ENCODE data around the gene SIRT6. TPM values are rescaled to one million over a fixed set of nuclear protein-coding genes. Genes with fewer than 3 reads are reported as not detected.
"Not testable (repeated sequence)": the region's sequence is repeated elsewhere in the genome, so short reads cannot be mapped to it uniquely, and the experiment has no call there.

The SIRT6 gene
- total RNA-seq, 1 experiment from 2014 or later = 18.4 TPM

DNA sequence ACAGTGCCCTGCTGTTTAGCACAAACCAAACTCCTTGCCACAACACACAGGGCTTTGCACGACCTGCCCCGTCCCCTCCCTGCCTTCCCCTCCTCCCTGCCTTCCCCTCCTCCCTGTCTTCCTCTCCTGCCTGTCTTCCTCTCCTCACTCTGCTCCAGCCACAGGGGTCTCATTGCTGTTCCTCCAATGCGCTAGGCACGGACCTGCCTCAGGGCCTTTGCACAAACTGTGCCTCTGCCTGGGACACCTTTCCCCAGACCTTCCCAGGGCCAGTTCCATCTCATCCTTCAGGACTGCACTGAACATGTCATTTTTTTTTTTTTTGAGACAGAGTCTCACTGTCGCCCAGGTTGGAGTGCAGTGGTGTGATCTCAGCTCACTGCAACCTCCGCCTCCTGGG is 30.7 kb downstream of the SIRT6 start:
- Histone ChIP-seq H3K4me1 (replicated peaks) (no peaks in the 10 kb centered on the region), H3K27me3 (replicated peaks) (peaks cover 47% of the 10 kb centered on the region), H3K27ac (no peak overlapping the region), H3K9me3 (replicated peaks) (no peaks in the 10 kb centered on the region), H3K4me3 (no peak overlapping the region), H3K36me3 (no peaks in the 10 kb centered on the region)
- no peak for DNase-seq (ENCODE audit: low read depth in 1 of 2, low spot score in 2 of 2)

DNA sequence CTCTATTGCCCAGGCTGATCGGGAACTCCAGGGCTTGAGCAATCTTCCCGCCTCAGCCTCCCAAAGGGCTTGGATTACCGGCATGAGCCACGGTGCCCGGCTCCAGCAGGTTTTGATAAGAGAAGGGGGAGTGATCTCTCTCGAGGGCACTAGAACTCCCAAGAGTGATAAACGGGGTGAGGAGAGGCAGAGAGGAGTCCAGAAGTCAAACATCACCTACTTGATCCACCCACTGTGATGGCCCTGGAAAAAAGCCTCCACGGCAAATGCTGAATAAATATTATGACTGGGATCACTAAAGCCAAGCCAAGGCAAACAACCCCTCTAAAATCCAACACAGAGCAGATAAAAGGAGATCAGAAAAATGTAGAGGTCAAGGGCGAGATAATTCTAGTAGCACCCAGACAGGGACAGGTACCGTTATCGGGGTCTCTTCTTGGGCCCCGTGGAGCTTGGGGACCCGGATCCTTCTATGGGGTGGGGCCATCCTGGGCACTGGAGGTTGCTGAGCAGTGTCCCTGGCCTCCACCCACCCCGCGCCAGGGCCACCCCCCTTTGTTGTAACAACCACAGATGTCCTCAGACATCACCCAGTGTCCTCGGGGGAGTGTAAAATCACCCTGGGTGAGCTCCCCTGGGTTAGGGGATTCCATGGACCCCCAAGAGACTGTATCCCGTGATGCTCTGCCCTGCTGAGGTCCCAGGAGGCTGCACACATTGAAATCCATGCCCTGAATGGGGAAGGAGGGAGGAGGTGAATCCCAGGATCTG is 32.7 kb downstream of the SIRT6 start:
- H3K27me3 ChIP-seq (replicated peaks) = peaks cover 45% of the 10 kb centered on the region
- H3K4me3 ChIP-seq = no peak overlapping the region
- H3K27ac ChIP-seq = no peak overlapping the region
- DNase-seq (ENCODE audit: low read depth in 1 of 2, low spot score in 2 of 2) = no peak
- H3K9me3 ChIP-seq (replicated peaks) = no peaks in the 10 kb centered on the region
- H3K4me1 ChIP-seq (replicated peaks) = peaks cover 5% of the 10 kb centered on the region
- H3K36me3 ChIP-seq = no peaks in the 10 kb centered on the region

DNA sequence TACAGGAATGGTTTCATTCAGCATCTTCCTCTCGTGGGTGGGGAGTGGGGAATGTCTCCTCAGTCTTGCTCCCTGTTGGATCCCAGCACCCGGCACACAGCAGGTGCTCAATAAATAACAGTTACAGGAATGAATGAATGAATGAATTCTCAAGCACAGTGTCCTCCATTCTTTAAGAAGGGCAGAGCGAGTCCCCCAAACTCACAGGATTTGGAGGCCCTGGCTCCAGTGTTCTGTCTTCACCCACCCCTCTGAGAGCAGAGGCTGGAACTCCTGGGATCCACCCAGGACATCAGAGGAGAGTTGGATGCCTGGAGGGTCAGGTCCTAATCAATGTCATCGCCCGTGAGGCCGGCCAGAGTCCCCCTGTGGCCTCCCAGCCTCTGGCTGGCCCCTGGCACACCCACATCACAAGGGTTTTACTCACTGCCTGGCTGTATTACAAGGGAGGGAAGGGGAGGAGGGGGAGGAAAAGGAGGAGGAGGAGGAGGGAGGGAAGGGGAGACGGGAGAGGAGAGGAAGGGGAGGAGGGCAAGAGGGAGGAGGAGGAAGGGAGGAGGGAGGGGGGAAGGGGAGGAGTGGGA is 37.6 kb downstream of the SIRT6 start:
- Histone ChIP-seq H3K9me3 (replicated peaks) (no peaks in the 10 kb centered on the region), H3K4me3 (no peak overlapping the region), H3K36me3 (no peaks in the 10 kb centered on the region), H3K27me3 (replicated peaks) (peaks cover 11% of the 10 kb centered on the region), H3K4me1 (replicated peaks) (peaks cover 12% of the 10 kb centered on the region), H3K27ac (no peak overlapping the region)
- DNase-seq (ENCODE audit: low read depth in 1 of 2, low spot score in 2 of 2) = no peak

DNA sequence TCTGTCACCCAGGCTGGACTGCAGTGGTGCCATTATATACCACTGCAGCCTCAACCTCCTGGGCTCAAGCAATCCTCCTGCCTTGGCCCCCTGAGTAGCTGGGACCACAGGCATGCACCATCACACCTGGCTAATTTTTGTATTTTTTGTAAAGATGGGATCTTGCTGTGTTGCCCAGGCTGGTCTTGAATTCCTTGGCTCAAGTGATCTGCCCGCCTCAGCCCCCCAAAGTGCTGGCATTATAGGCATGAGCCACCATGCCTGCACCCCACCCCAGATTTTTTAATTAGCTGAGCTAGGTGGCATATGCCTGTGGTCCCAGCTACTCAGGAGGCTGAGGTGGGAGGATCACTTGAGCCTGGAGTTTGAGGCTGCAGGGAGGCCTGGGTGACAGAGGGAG is 39.4 kb downstream of the SIRT6 start:
- not testable (repeated sequence) for H3K27ac ChIP-seq; H3K9me3 ChIP-seq (replicated peaks); H3K27me3 ChIP-seq (replicated peaks); H3K36me3 ChIP-seq; DNase-seq (ENCODE audit: low read depth in 1 of 2, low spot score in 2 of 2); H3K4me3 ChIP-seq
- H3K4me1 ChIP-seq (replicated peaks) = peaks cover 12% of the 10 kb centered on the region

DNA sequence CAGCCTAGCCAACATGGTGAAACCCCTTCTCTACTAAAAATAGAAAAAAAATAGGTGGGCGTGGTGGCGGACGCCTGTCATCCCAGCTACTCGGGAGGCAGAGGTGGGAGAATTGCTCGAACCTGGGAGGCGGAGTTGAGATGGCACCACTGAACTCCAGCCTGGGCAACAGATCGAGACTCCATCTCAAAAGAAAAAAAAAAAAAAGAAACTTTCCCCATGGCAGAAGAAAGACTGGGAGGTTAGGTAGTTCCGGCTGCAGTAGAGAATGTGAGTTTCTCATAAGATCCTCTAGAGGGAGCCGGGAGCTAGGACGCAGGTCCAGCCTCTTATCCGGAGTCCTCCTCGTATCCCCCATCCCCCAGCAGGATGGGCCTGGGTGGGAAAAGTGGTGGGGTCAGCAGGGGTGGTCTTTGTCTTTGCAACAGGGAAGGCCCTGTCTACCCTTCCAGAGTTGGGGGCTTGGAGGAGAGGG is 42.1 kb downstream of the SIRT6 start:
- Histone ChIP-seq H3K36me3 (no peaks in the 10 kb centered on the region), H3K27me3 (replicated peaks) (peaks cover 4% of the 10 kb centered on the region; the same call in 1 of the 2 replicates), H3K9me3 (replicated peaks) (no peaks in the 10 kb centered on the region), H3K4me1 (replicated peaks) (peaks cover 7% of the 10 kb centered on the region), H3K27ac (no peak overlapping the region), H3K4me3 (no peak overlapping the region)
- peak in 1 of 2 experiments; percentile 44 for DNase-seq (ENCODE audit: low read depth in 1 of 2, low spot score in 2 of 2)

DNA sequence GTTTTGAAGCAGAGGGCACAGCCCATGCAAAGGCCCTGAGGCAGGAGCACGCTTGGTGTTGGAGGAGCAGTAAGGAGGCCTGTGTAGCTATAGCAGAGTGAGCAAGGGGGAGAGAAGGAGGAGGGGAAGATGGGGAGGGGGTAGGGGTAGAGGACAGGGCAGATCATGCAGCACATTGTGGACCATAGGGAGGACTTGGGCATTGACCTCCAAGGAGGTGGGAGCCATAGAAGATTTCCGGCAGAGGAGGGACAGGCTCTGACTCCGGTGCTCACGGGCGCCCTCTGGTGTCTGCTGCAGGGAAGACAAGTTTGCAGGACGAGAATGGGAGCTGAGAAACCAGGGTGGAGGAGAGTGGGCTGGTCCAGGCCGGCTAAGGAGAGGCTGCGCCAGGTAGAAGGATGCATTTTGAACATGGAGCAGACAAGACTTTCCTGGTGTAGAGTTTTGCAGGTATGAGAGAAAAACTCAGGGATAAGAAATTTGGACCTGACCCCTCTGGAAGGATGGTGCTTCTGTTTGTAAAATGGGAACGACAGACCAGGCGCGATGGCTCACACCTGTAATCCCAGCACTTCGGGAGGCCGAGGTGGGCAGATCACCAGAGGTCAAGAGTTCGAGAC is 42.6 kb downstream of the SIRT6 start:
- DNase-seq (ENCODE audit: low read depth in 1 of 2, low spot score in 2 of 2) = peak; percentile 43 to 80

DNA sequence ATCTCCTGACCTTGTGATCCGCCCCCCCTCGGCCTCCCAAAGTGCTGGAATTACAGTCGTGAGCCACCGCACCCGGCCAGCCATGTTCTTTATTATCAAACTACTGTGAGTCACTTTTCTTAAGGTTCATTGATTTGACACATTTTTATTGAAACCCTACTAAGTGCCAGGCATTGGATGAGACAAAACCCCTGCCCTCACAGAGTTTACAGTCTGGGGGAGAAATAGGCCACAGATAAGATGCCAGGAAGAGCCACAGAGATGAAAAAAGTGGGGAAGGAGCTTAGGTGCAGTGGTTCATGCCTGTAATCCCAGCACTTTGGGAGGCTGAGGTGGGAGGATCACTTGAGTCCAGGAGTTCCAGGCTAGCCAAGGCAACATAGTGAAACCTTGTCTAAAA is 43.9 kb downstream of the SIRT6 start:
- Histone ChIP-seq H3K9me3 (replicated peaks) (no peaks in the 10 kb centered on the region), H3K4me1 (replicated peaks) (peaks cover 7% of the 10 kb centered on the region), H3K27me3 (replicated peaks) (no peaks in the 10 kb centered on the region), H3K4me3 (no peak overlapping the region), H3K27ac (no peak overlapping the region), H3K36me3 (no peaks in the 10 kb centered on the region)
- DNase-seq (ENCODE audit: low read depth in 1 of 2, low spot score in 2 of 2) = no peak

More for the DNA sequence above, 42.6 kb downstream of the SIRT6 start:
- Histone ChIP-seq H3K4me1 (replicated peaks) (peaks cover 7% of the 10 kb centered on the region), H3K36me3 (no peaks in the 10 kb centered on the region), H3K9me3 (replicated peaks) (no peaks in the 10 kb centered on the region), H3K4me3 (no peak overlapping the region), H3K27me3 (replicated peaks) (peaks cover 3% of the 10 kb centered on the region; the same call in 1 of the 2 replicates), H3K27ac (no peak overlapping the region)

DNA sequence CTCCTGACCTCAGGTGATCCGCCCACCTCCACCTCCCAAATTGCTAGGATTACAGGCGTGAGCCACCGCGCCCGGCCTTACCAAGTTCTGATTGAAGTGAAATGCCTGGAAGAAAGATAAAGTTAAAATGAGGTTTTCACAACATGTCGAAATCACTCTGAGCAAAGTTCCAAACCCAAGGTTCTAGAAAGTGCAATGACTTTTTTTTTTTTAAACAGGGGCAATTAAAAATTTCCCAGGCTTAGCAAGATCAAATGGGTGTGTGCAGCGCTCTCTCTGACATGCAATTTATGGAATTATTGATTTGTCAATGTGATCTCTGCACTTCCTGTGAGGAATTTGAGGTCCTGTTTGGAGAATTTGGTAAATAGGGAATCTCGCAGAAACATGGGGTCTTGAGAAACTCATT is 45.7 kb downstream of the SIRT6 start:
- no peak for DNase-seq (ENCODE audit: low read depth in 1 of 2, low spot score in 2 of 2)
- no peak overlapping the region for H3K4me3 ChIP-seq
- no peaks in the 10 kb centered on the region for H3K27me3 ChIP-seq (replicated peaks)
- H3K9me3 ChIP-seq (replicated peaks) = no peaks in the 10 kb centered on the region
- H3K27ac ChIP-seq = no peak overlapping the region
- H3K36me3 ChIP-seq = no peaks in the 10 kb centered on the region
- H3K4me1 ChIP-seq (replicated peaks) = peaks cover 7% of the 10 kb centered on the region

DNA sequence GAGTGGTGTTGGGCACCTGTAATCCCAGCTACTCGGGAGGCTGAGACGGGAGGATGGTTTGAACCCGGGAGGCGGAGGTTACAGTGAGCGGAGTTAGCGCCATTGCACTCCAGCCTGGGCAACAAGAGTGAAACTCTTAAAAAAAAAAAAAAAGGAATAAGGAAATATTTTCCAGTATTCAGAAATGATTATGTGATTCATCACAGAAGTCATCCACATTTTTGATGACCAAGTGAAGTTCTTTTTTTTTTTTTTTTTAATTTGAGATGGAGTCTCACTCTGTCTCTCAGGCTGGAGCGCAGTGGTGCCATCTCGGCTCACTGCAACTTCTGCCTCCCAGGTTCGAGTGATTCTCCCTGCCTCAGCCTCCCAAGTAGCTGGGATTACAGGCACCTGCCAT is 47.0 kb downstream of the SIRT6 start:
- H3K4me3 ChIP-seq; H3K27ac ChIP-seq; DNase-seq (ENCODE audit: low read depth in 1 of 2, low spot score in 2 of 2); H3K36me3 ChIP-seq; H3K27me3 ChIP-seq (replicated peaks); H3K9me3 ChIP-seq (replicated peaks): not testable (repeated sequence)
- H3K4me1 ChIP-seq (replicated peaks) = peaks cover 11% of the 10 kb centered on the region

DNA sequence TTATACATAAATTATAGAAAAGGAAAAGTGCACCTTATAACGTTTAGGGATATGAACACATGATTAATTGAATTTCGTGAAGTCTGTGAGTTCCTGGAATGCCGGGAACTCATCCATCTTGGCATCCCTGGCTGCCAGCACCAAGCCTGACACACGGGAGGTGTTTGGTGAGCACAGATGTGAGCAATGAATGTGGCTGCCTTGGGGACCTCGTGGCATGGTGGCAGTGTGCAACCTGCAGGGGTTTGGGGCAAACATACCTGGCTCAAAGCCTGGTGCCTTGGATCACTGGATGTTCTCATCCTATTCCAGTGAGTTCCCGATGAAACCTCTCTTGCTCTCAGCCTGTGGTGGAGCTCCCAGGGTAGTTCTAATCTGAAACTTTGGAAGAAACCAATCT is 48.0 kb downstream of the SIRT6 start:
- Histone ChIP-seq H3K36me3 (no peaks in the 10 kb centered on the region), H3K27me3 (replicated peaks) (no peaks in the 10 kb centered on the region), H3K4me1 (replicated peaks) (peaks cover 7% of the 10 kb centered on the region), H3K4me3 (no peak overlapping the region), H3K27ac (no peak overlapping the region), H3K9me3 (replicated peaks) (no peaks in the 10 kb centered on the region)
- DNase-seq (ENCODE audit: low read depth in 1 of 2, low spot score in 2 of 2) = no peak

DNA sequence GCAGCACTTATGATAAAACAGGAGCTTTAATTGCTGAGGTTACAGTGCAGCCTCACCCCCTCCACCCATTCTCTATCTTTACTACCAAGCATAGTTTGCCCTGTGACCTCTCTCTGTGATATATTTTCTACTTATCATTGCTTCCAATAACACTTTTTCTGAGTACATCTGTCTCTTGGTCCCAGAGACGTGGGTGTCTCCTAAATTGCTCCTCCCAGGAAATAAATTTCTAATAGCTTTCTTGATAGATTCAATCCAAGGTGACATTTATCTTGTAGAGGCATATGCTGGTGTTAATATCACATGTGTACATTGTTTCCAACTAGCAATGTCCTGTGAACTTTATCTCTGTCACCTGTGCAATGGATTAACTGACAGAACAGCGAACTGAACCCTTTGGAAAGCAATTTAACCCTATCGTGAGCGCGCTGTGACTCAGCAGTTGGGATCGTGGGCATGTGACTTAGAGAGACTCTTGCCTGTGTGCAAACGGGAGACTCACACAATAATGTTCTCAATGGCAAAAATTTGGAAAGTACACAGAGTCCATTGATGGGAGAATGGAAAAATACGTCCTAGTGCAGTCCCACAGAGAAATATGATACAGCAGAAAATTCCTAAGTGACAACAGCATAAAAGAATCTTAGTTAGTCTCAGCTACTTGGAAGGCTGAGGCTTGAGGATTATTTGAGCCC is 51.5 kb downstream of the SIRT6 start:
- DNase-seq (ENCODE audit: low read depth in 1 of 2, low spot score in 2 of 2) = peak in 1 of 2 experiments; percentile 38
- H3K27me3 ChIP-seq (replicated peaks) = no peaks in the 10 kb centered on the region

DNA sequence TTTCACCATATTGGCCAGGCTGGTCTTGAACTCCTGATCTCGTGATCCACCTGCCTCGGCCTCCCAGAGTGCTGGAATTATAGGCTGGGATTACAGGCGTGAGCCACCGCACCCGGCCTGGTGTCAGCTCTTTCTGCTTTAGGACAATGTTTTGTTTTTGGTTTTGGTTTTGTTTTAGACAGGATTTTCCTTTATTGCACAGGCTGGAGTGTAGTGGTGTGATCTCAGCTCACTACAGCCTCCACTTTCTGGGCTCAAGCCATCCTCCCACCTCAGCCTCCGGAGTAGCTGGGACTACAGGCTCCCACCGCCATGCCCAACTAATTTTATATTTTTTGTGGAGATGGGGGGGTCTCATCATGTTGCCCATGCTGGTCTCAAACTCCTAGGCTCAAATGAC is 53.3 kb downstream of the SIRT6 start:
- H3K27ac ChIP-seq = not testable (repeated sequence)

More for the DNA sequence above, 51.5 kb downstream of the SIRT6 start:
- peaks cover 7% of the 10 kb centered on the region for H3K4me1 ChIP-seq (replicated peaks)
- H3K27ac ChIP-seq = peak overlapping the region; percentile 19; the same call in 1 of the 2 replicates
- no peaks in the 10 kb centered on the region for H3K36me3 ChIP-seq
- no peaks in the 10 kb centered on the region for H3K9me3 ChIP-seq (replicated peaks)
- H3K4me3 ChIP-seq = no peak overlapping the region

DNA sequence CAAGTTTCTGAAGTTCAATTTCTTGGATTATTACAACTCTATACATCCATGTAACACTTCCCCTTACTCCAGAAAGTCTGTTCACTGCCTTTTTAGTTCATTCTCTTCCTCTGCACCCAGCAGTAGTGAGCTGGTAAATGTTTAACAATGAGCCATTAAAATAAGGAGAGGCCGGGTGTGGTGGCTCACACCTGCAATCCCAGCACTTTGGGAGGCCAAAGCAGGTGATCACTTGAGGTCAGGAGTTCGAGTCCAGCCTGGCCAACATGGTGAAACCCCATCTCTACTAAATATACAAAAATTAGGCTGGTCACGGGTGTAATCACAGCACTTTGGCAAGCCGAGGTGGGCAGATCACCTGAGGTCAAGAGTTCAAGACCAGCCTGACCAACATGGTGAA is 55.0 kb downstream of the SIRT6 start:
- H3K27me3 ChIP-seq (replicated peaks); H3K4me3 ChIP-seq; H3K27ac ChIP-seq; H3K9me3 ChIP-seq (replicated peaks); DNase-seq (ENCODE audit: low read depth in 1 of 2, low spot score in 2 of 2); H3K36me3 ChIP-seq: not testable (repeated sequence)
- H3K4me1 ChIP-seq (replicated peaks) = peaks cover 20% of the 10 kb centered on the region

More for the DNA sequence above, 53.3 kb downstream of the SIRT6 start:
- not testable (repeated sequence) for H3K4me3 ChIP-seq; H3K36me3 ChIP-seq; H3K27me3 ChIP-seq (replicated peaks); H3K9me3 ChIP-seq (replicated peaks); DNase-seq (ENCODE audit: low read depth in 1 of 2, low spot score in 2 of 2)
- H3K4me1 ChIP-seq (replicated peaks) = peaks cover 12% of the 10 kb centered on the region
